HG03066 (cell line): ENCODE data around the gene KRTAP16-1.

Experiments
- ATAC-seq: cut with Tn5 transposase; IDR thresholded peaks from one replicate; pipeline ENCODE4 v1.9.1; 2021; ENCODE audit warnings: low read depth; ENCODE audit not compliant: unreplicated experiment

Gene KRTAP16-1

DNA sequence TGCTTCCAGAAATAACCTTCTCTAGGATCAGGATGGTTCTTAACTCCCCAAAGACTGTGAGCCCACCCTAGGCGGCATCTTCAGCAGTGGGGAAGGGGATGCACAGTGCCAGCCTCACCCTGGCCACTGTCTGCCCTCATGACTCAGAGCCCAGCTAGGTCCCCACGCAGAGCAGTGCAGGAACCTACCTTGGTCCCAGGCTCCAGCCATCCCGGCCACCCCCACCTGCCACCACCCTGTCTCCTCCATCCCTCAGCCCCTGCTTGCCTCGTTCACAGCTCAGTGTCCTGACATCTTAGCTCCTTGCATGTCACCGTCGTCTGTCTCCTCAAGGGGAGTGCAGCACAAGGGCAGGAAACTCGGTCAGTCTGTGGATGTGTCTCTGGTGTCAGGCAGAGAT lies 22.5 kb upstream of the KRTAP16-1 start:
- no peak for ATAC-seq

DNA sequence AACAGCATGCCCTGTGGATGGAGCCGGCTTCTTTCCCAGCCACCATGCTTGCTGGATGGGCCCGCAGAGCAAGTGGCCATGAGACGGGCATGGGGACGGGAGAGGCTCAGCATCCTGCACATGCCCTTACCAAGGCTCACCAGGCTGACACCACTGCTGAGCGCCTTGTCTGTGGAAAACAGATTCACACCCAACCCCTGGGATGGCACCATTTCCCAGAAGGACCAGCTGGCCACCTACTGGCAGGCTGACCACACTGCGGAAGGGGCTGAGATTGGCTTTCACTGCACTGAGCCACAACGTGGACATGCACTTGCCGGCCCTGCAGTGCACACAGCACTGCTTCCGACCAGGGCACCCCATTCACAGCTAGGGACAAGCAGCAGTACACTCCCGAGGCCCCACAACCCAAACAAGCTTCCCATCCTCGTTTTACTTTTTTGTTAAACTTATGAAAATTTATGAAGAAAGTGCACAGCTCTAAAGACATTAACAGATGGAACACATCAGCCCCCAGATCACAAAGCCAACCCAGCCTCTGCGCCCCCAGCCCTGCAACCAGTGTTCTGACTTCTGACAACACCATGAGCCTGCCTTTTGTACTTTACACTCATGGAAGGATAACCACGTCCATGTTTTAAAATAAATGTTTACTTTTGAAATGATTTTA lies 20.3 kb upstream of the KRTAP16-1 start:
- ATAC-seq: no peak

DNA sequence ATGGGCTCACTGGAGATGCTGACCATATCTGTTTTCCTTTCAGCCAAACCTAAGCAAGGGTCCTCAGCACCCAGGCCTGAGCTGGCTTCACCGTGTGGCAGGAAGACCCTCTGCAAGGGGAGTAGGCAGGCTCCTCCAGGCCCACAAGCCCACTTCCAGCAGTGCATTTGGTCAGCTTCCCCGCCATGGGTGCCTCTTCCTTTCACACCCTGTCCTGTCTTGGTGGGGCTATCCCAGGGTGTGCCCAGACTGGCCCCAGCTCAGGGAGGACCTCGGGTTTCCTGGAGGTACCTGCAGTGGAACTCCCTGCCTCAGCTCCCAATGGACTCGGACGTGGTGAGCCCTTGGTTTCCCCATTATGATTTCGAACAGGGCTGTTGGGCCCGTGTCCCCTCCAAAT lies 19.1 kb upstream of the KRTAP16-1 start:
- no peak for ATAC-seq

DNA sequence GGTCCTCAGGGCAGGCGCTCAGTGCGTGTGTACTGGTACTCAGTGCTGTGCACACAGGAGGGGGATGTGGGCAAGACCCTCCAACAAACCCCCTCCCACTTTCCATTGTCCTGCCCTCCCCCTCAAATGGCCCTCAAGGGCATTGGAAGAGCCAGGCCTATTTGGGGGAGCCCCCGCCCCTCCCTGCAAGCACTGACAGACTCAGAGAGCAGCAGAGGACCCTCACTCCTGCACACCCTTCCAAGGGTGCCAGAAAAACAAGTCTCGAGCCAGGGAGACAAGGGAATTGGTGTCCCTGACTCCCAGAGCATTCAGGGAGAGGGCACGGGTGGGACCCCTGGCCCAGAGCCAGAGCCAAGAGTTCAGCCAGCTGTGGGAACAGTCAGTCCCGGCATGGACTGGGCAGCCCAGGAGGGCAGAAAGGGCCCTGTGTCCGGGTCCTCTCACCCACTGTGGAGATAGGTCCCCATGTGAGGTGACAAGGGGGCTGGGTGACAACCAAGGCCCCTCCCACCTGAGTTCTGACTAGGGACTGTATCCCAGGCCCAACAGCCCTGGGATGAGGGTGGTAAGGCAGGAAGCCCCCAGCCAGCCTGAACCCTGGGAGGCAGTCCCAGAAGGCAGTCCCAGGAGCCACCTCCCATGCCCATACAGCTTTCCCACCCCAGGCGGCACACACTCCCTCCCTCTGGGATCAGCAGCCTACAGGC lies 18.5 kb upstream of the KRTAP16-1 start:
- ATAC-seq: no peak

DNA sequence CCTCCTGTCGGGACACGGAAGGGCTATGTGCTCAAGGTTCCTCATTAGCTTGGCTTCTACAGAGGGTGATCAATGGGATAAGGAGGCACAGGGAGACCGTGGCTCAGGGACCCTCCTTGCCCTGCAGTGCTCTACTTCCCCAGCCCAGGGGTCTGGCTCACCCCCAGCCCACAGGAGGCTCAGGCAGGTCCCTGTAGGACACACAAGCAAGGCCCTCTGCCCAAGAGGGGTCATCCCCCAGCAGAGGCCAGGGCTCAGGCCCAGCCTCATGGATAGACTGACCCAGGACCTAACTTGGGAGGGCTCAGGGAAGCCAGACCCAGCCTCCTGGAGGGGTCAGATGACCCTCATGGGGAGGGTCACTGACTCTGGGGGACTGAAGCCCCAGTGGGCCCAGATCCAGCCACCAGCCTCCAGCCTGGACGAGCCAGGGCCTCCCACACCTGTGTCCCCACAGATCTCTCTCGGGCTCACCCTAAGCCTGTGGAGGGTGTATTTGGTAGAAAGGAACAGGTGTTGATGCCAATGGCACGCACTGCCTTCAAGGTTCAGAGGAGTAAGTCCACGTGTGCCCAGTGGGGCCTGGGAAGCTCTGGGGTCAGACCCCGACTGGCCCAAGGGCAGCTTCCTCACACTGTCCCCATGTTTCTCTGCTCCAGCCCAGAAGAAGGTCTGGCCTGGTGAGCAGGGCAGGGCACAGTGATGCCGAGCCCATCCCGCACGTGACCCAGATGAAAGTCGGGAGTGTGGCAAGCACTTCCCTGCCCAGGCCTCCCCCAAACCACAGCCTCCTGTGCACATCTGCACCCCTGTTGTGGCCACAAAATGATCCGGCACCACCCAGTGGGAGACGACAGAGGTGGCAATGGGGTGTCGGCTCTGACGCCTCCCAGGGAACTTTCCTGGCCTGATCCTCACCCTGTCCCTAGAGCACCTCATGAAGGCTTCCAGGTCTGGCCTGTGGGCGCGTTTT lies 17.4 kb upstream of the KRTAP16-1 start:
- ATAC-seq: no peak

DNA sequence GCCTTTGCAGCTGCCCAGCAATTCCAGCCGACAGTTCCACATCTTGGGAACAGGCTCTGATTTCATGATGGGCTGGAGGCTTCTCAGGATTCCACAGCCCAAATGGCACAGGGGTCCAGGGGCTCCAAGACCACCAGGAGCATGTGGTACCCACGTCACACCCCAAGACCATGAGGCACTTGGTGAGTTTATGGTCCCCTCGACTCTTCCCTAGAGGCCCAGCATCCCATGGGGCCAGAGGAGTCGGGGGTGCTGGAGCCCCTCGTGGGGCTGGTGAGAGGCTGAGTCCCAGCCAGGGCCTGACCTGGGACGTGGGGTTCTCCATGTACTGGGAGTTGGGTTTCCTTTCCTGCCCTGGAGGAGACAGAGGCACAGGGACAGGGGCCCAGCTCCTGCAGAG lies 16.5 kb upstream of the KRTAP16-1 start:
- ATAC-seq: no peak

DNA sequence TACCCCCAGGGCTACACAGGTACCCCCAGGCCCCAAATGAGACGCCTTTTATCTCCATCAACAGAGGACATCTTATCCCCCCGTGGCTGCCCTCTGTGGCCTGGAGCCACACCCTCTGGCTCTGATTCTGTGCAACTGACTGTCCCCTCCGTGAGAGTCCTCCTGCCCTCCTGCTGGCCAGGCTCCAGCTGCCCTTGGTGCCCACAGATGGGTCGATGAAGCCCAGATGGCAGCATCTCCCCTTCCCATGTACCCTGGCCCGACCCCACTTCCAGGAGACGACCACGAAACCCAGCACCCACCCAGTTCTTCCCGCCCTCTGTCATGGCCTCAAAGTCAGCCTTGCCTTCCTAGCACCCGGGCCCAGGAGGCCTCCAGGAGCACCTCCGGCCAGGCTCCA lies 16.0 kb upstream of the KRTAP16-1 start:
- ATAC-seq: no peak

DNA sequence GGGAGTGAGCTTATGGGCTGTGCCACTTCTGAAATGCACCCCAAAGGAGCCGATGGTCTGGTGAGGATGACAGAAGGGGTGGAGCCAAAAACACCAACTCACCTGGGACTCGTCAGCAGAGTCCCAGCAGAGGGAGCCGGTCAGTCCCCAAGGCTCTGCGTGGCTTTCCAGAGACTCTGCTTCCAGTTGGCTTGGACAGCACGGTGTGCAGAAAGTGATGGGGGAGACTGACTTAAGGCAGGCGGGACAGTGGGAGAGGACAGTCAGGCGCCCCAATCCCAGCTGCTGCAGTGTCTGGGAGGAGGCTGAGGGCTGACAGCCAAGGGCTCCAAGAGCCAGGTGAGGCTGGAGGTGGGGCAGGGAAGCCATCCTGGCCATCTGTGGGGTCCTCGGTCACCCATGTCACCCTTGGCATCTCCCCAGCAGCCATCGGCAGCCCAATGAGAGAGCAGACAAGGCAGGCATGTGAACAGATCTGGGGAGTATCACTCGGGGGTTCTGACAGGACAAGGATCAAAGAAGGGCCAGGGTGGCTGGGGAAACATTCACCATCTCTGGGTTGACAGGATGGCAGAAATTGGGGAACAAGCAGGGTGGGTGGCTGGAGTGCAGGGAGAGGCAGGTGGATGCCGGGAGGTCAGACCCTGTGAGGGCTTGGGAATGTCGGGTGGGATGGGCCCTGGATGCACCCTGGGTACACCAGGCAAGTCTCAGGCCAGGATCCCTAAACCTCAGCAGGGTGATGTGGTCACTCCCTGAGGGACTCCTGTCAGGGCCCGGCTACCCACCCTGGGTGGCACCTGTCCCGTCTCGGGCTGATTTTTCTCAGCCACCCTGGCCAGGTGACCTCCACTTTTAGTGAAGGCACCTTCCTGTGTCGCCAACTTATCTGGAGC lies 15.3 kb upstream of the KRTAP16-1 start:
- no peak for ATAC-seq

DNA sequence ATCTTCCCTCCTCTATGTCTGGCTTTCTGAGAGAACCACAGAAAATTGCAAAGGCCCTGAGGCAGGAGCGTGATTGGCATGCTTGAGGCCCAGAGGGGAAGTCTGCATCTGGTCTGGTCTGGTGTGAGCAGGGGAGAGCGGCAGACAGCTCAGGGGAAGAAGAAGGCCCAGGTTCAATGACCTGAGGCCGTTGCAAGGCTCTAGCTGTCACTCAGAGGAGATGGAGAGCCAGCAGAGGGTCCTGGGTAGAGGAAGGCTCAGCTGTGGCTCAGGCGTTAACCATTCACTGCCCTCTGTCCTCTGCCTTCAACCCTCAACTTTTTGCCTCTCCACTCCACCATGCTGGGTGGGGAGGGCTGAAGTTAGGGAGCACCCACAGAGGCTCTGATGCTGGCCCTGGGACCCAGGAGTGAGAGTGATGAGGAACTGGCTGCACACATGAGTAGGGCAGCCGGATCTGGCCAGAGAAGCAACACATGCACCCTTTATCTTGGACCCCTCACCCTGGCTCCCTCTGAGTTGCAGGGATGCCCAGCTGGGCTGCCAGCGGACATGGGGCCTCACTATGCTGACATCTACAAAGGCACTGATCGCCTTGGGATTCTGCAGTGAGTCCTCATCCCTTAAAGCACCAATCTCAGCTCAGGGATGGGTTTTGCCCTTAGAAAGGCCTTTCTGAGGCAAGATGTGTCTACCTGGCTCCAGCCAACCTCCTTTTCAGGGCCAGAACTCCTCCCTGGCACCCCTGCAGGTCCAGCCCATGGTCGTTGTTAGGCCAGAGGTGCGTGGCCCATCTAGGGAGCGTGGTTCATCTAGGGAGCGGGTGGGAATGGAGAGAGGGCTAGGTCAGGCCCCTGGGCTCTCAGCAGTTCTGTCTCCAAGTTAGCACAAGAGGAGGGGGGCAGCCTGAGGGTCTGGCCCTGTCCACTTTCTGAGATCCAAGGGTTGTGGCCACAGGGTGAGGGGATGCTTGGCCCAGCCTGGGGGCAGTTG lies 14.1 kb upstream of the KRTAP16-1 start:
- ATAC-seq: no peak

DNA sequence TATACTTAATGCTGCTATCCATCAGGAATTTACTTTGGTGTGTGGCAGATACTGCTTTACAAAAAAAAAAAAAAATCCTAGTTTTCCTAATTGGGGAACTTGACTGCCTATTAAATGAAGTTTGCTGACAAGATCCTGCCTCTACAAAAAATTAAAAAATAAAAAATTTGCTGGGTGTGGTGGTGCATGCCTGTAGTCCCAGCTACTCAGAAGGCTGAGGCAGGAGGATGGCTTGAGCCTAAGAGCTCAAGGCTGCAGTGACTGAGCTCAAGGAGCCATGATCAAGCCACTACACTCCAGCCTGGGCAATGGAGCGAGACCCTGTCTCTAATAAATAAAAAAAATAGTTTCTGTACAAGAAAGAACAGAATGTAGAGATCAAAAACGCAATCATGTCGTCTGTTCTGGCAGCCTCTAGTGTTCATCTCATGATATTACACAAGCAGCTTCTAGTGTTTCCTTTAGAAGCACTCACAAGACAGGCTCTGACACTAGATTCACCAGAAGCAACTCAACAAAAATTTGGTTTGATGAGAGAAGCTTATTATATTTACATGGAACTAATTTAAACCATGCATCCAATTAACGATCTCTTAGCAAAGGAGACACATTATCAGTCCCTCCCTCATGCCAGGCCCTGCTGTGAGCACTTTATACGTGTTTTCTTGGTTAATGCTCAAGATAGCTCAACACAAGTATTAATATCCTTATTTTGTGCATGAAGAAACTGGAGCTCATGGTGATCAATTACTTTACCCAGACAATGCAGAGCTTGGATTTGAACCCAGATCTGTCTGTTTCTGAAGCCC lies 13.2 kb upstream of the KRTAP16-1 start:
- ATAC-seq: no peak

DNA sequence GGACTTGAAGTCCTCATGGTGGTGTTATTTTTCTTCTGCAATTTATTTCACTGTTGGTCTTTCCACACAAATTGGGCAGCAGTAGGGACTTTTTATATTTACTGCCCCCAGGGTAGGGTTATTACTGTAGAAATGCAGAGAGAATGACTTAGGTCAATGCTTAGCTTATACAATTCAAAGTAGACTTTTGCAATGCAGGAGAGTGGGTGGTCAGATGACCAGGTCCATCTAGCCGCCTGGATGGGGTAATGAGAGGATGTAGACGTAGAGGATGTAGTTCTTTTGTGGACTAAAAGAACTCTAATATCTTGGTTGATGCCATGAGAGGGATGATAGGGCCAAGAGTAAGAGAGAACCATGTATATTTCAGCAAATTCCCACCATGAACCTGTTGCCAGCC lies 9.1 kb upstream of the KRTAP16-1 start:
- no peak for ATAC-seq

DNA sequence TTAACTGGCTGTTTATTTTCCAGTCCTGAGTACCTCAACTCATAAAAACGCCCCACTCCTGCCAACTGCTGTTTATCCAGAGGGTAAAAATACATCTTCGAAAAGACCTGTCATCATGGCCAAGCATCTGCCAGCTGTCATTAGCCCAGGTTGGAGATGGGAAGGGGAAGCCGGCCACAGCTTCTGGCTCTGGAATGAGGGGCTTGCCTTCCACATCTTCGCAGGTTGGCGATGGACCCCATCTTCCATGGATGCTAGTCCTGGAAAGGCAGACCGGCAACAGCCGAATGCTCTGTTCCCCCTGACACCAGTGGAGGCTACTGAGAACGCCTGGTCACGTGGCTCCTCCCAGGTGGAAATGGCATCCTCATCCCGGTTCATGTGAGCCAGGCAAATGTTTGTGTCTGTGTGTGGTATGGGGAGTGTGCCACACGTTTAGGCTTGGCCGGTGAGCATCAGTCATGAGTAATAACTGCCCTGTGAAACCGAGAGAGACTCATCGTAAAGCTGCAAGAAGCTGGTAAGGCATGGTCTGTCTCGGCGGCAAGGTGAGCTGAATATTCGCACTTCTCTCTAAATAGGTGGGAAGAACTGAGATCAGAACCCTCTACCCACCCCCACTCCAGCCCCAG lies 6.8 kb upstream of the KRTAP16-1 start:
- no peak for ATAC-seq

DNA sequence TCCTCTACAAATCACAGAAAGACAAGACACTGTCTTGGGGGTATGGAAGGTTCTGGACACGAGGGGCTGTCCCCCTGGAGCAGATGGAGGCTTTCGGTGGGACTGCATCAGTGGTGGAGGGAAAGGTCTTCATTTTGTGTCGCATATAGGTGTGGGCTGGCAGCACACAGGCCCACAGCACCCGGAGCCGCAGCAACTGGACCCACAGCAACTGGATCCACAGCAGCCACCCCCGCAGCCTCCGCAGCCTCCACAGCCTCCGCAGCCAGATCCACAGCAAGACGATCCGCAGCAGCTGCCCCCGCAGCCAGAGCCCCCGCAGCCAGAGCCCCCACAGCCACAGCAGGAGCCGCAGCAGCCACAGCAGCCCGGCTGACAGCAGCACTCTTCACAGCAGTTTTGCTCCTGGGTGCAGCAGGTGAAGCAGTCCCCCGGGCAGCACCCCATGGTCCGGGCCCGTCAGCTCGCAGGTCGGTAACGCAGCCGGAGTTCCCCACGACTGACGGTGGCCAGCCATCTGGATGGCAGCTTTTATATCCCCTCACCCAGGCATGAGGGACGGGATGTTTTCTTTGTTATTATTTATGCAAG lies 6.2 kb upstream of the KRTAP16-1 start, which contains the start of gene KRTAP17-1:
KRTAP17-1 (minus strand) TSS at position 507 of the 591 bp plus-strand sequence; CDS start at position 447, 60 bp downstream.
- ATAC-seq: no peak

DNA sequence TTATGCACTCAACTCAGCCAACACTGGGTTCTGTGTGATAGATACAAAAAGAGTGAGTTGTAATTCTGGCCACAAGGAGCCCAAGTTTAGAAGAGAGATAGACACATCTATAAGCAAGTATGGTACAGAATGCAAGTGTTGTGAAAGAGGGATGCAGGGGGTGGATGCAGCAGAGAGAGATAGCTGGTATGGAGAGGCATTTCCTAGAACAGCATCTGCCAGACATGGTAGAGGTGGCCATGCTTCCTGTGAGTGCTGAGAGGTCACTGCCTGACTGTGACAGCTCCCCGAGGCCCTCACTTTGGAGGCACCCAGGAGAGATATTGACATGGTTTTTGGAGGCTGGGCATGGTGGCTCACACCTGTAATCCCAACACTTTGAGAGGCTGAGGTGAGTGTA lies 2.0 kb upstream of the KRTAP16-1 start:
- no peak for ATAC-seq

DNA sequence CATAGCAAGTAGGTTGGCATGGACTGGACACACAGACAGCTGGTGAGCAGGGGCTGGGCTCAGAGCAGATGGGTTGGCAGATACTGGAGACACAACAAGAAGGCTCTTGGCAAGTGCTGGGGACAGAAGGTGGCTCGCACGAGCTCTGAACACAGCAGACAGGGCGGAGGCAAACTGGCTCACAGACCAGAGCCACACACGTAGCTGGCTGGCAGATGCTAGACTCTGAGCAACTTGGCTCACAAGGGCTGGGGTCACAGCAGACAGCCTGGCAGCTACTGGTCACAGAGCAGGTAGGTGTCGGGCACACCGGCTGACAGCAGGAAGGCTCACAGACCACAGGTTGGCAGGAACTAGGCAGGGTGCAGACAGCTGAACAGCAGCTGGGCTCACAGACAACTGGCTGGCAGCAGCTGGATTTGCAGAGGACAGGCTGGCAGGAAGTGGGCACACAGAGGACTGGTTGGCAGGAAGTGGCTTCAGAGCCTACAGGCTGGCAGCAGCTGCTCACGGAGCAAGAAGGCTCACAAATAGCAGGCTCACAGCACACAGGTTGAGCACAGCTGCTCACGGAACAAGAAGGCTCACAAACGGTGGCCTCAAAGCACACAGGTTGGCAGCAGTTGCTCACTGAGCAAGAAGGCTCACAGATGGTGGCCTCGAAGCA lies 725 bp downstream of the KRTAP16-1 start:
- ATAC-seq: no peak

DNA sequence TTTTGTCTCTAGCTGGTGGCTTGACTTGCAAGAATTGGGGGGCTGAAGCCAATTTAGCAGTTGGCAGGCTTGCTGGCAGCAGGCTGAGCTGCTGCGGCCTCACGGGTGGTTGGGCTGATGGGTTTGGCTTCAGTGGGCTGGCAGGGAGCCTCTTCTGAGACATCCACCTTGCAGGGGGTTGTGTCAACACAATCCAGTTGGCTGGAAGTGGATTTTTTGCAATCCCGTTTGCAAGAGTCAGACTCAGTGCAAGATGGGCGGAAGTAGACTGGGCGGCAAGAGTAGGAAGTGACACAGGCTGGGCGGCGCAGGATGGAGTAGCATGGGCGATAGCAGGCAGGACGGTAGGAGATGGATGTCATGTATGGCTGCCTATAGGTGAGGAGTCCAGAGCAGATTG lies 1.5 kb downstream of the KRTAP16-1 start:
- ATAC-seq: no peak

DNA sequence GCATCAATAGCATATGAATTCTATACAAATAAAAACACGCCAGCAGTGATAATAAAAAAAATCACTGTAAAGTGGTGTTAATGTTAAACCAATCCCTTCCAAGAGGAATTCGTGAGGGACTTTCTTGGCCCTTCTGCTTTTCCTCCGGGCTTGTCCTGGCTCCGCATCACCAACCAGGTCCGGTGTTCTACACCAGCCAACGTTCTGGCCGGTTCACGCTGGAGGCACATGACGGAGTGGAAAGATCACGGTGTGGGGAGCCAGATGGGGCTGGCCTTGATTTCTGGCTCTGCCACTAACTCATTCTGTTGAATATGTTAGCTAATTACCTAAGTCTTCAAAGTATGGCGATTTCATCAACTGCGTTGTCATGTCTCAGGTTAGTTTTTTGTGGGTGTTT lies 5.0 kb downstream of the KRTAP16-1 start:
- ATAC-seq: no peak
